ENCODE measurements around the gene RAB5B.

Gene RAB5B

GRCh38 chr12:55931780-55932550 lies 41.9 kb upstream of the RAB5B start:
- peak overlapping the region; percentile 84 to 88 for H3K4me3 ChIP-seq (ENCODE audit: low read depth in 1 of 2, low read length in 2 of 2)
- peaks cover 43 to 53% of the 10 kb centered on the region in 2 donors for H3K4me1 ChIP-seq (ENCODE audit: control insufficient read depth in 1 of 2, insufficient read depth in 2 of 2, low read length in 2 of 2)
- peak overlapping the region; percentile 88 to 98 for H3K9ac ChIP-seq (ENCODE audit: low read depth in 1 of 2, low read length in 2 of 2)
- peaks cover 1 to 11% of the 10 kb centered on the region in 2 donors for H3K36me3 ChIP-seq (ENCODE audit: control insufficient read depth in 1 of 2, insufficient read depth in 2 of 2, low read length in 2 of 2)
- peak overlapping the region; percentile 88 for H3K27ac ChIP-seq (ENCODE audit: low read depth, low read length)
- no peaks in the 10 kb centered on the region for H3K9me3 ChIP-seq (ENCODE audit: control insufficient read depth in 1 of 2, low read length in 2 of 2)
- H3K27me3 ChIP-seq (ENCODE audit: control insufficient read depth in 1 of 2, insufficient read depth in 2 of 2, low read length in 2 of 2): no peaks in the 10 kb centered on the region

GRCh38 chr12:55932551-55932910 lies 41.3 kb upstream of the RAB5B start:
- Histone ChIP-seq H3K9me3 (ENCODE audit: control insufficient read depth in 1 of 2, low read length in 2 of 2) (no peaks in the 10 kb centered on the region), H3K4me1 (ENCODE audit: control insufficient read depth in 1 of 2, insufficient read depth in 2 of 2, low read length in 2 of 2) (peaks cover 43 to 53% of the 10 kb centered on the region in 2 donors), H3K4me3 (ENCODE audit: low read depth in 1 of 2, low read length in 2 of 2) (peak overlapping the region; percentile 84 to 88), H3K27ac (ENCODE audit: low read depth, low read length) (peak overlapping the region; percentile 88), H3K9ac (ENCODE audit: low read depth in 1 of 2, low read length in 2 of 2) (peak overlapping the region; percentile 88 to 98), H3K36me3 (ENCODE audit: control insufficient read depth in 1 of 2, insufficient read depth in 2 of 2, low read length in 2 of 2) (peaks cover 5 to 17% of the 10 kb centered on the region in 2 donors), H3K27me3 (ENCODE audit: control insufficient read depth in 1 of 2, insufficient read depth in 2 of 2, low read length in 2 of 2) (no peaks in the 10 kb centered on the region)

GRCh38 chr12:55933169-55933798 lies 40.6 kb upstream of the RAB5B start:
- Histone ChIP-seq H3K4me1 (ENCODE audit: control insufficient read depth in 1 of 2, insufficient read depth in 2 of 2, low read length in 2 of 2) (peaks cover 43 to 53% of the 10 kb centered on the region in 2 donors), H3K36me3 (ENCODE audit: control insufficient read depth in 1 of 2, insufficient read depth in 2 of 2, low read length in 2 of 2) (peaks cover 6 to 23% of the 10 kb centered on the region in 2 donors), H3K4me3 (ENCODE audit: low read depth in 1 of 2, low read length in 2 of 2) (peak overlapping the region; percentile 84 to 88), H3K9me3 (ENCODE audit: control insufficient read depth in 1 of 2, low read length in 2 of 2) (no peaks in the 10 kb centered on the region), H3K27ac (ENCODE audit: low read depth, low read length) (peak overlapping the region; percentile 88), H3K27me3 (ENCODE audit: control insufficient read depth in 1 of 2, insufficient read depth in 2 of 2, low read length in 2 of 2) (no peaks in the 10 kb centered on the region), H3K9ac (ENCODE audit: low read depth in 1 of 2, low read length in 2 of 2) (peak overlapping the region; percentile 88 to 98)

- Histone ChIP-seq H3K27me3 (ENCODE audit: control insufficient read depth in 1 of 2, insufficient read depth in 2 of 2, low read length in 2 of 2) (no peaks in the 10 kb centered on the region), H3K36me3 (ENCODE audit: control insufficient read depth in 1 of 2, insufficient read depth in 2 of 2, low read length in 2 of 2) (peaks cover 13 to 29% of the 10 kb centered on the region in 2 donors), H3K27ac (ENCODE audit: low read depth, low read length) (peak overlapping the region; percentile 28), H3K9me3 (ENCODE audit: control insufficient read depth in 1 of 2, low read length in 2 of 2) (no peaks in the 10 kb centered on the region), H3K4me3 (ENCODE audit: low read depth in 1 of 2, low read length in 2 of 2) (peak overlapping the region; percentile 13 to 84), H3K9ac (ENCODE audit: low read depth in 1 of 2, low read length in 2 of 2) (peak overlapping the region; percentile 12 to 23), H3K4me1 (ENCODE audit: control insufficient read depth in 1 of 2, insufficient read depth in 2 of 2, low read length in 2 of 2) (peaks cover 42 to 48% of the 10 kb centered on the region in 2 donors)
Measured at GRCh38 chr12:55933799-55934742, 39.8 kb upstream of the RAB5B start.

GRCh38 chr12:55934773-55935172 lies 39.1 kb upstream of the RAB5B start:
- Histone ChIP-seq H3K4me1 (ENCODE audit: control insufficient read depth in 1 of 2, insufficient read depth in 2 of 2, low read length in 2 of 2) (peaks cover 37 to 48% of the 10 kb centered on the region in 2 donors), H3K36me3 (ENCODE audit: control insufficient read depth in 1 of 2, insufficient read depth in 2 of 2, low read length in 2 of 2) (peaks cover 16 to 34% of the 10 kb centered on the region in 2 donors)

GRCh38 chr12:55935738-55936151 lies 38.1 kb upstream of the RAB5B start:
- no peaks in the 10 kb centered on the region for H3K9me3 ChIP-seq (ENCODE audit: control insufficient read depth in 1 of 2, low read length in 2 of 2)
- peaks cover 20 to 39% of the 10 kb centered on the region in 2 donors for H3K36me3 ChIP-seq (ENCODE audit: control insufficient read depth in 1 of 2, insufficient read depth in 2 of 2, low read length in 2 of 2)
- peak overlapping the region; percentile 3 to 33 for H3K4me3 ChIP-seq (ENCODE audit: low read depth in 1 of 2, low read length in 2 of 2)
- peak overlapping the region; percentile 5 to 13 for H3K9ac ChIP-seq (ENCODE audit: low read depth in 1 of 2, low read length in 2 of 2)
- H3K27ac ChIP-seq (ENCODE audit: low read depth, low read length): no peak overlapping the region
- H3K27me3 ChIP-seq (ENCODE audit: control insufficient read depth in 1 of 2, insufficient read depth in 2 of 2, low read length in 2 of 2): no peaks in the 10 kb centered on the region
- H3K4me1 ChIP-seq (ENCODE audit: control insufficient read depth in 1 of 2, insufficient read depth in 2 of 2, low read length in 2 of 2): peaks cover 38 to 50% of the 10 kb centered on the region in 2 donors

More at GRCh38 chr12:55934773-55935172, 39.1 kb upstream of the RAB5B start:
- H3K4me3 ChIP-seq (ENCODE audit: low read depth in 1 of 2, low read length in 2 of 2): peak overlapping the region; percentile 14 to 33
- no peaks in the 10 kb centered on the region for H3K27me3 ChIP-seq (ENCODE audit: control insufficient read depth in 1 of 2, insufficient read depth in 2 of 2, low read length in 2 of 2)
- H3K9ac ChIP-seq (ENCODE audit: low read depth in 1 of 2, low read length in 2 of 2): no peak overlapping the region
- no peak overlapping the region for H3K27ac ChIP-seq (ENCODE audit: low read depth, low read length)
- H3K9me3 ChIP-seq (ENCODE audit: control insufficient read depth in 1 of 2, low read length in 2 of 2): no peaks in the 10 kb centered on the region

GRCh38 chr12:55937981-55938380 lies 35.9 kb upstream of the RAB5B start:
- Histone ChIP-seq H3K9me3 (ENCODE audit: control insufficient read depth in 1 of 2, low read length in 2 of 2) (no peaks in the 10 kb centered on the region), H3K4me1 (ENCODE audit: control insufficient read depth in 1 of 2, insufficient read depth in 2 of 2, low read length in 2 of 2) (peaks cover 26 to 44% of the 10 kb centered on the region in 2 donors), H3K27ac (ENCODE audit: low read depth, low read length) (no peak overlapping the region), H3K4me3 (ENCODE audit: low read depth in 1 of 2, low read length in 2 of 2) (no peak overlapping the region), H3K9ac (ENCODE audit: low read depth in 1 of 2, low read length in 2 of 2) (no peak overlapping the region), H3K27me3 (ENCODE audit: control insufficient read depth in 1 of 2, insufficient read depth in 2 of 2, low read length in 2 of 2) (no peaks in the 10 kb centered on the region), H3K36me3 (ENCODE audit: control insufficient read depth in 1 of 2, insufficient read depth in 2 of 2, low read length in 2 of 2) (peaks cover 34 to 60% of the 10 kb centered on the region in 2 donors)

GRCh38 chr12:55938826-55939501 lies 34.9 kb upstream of the RAB5B start:
- Histone ChIP-seq H3K4me3 (ENCODE audit: low read depth in 1 of 2, low read length in 2 of 2) (no peak overlapping the region), H3K27me3 (ENCODE audit: control insufficient read depth in 1 of 2, insufficient read depth in 2 of 2, low read length in 2 of 2) (no peaks in the 10 kb centered on the region), H3K9ac (ENCODE audit: low read depth in 1 of 2, low read length in 2 of 2) (no peak overlapping the region), H3K27ac (ENCODE audit: low read depth, low read length) (no peak overlapping the region), H3K9me3 (ENCODE audit: control insufficient read depth in 1 of 2, low read length in 2 of 2) (no peaks in the 10 kb centered on the region), H3K36me3 (ENCODE audit: control insufficient read depth in 1 of 2, insufficient read depth in 2 of 2, low read length in 2 of 2) (peaks cover 34 to 69% of the 10 kb centered on the region in 2 donors), H3K4me1 (ENCODE audit: control insufficient read depth in 1 of 2, insufficient read depth in 2 of 2, low read length in 2 of 2) (peaks cover 19 to 34% of the 10 kb centered on the region in 2 donors)

GRCh38 chr12:55940065-55940732 lies 33.7 kb upstream of the RAB5B start:
- peak overlapping the region; percentile 6 to 52 for H3K9ac ChIP-seq (ENCODE audit: low read depth in 1 of 2, low read length in 2 of 2)
- H3K36me3 ChIP-seq (ENCODE audit: control insufficient read depth in 1 of 2, insufficient read depth in 2 of 2, low read length in 2 of 2): peaks cover 34 to 82% of the 10 kb centered on the region in 2 donors
- peak overlapping the region in 1 of 2 donors; percentile 16 for H3K4me3 ChIP-seq (ENCODE audit: low read depth in 1 of 2, low read length in 2 of 2)

More at GRCh38 chr12:55940065-55940732, 33.7 kb upstream of the RAB5B start:
- H3K4me1 ChIP-seq (ENCODE audit: control insufficient read depth in 1 of 2, insufficient read depth in 2 of 2, low read length in 2 of 2): peaks cover 9 to 22% of the 10 kb centered on the region in 2 donors
- no peaks in the 10 kb centered on the region for H3K9me3 ChIP-seq (ENCODE audit: control insufficient read depth in 1 of 2, low read length in 2 of 2)
- H3K27me3 ChIP-seq (ENCODE audit: control insufficient read depth in 1 of 2, insufficient read depth in 2 of 2, low read length in 2 of 2): no peaks in the 10 kb centered on the region
- no peak overlapping the region for H3K27ac ChIP-seq (ENCODE audit: low read depth, low read length)
